Body of pancreas (tissue), 4 donors: ENCODE results near the gene SUPT5H. TPM values are rescaled to one million over a fixed set of nuclear protein-coding genes. Genes with fewer than 3 reads are reported as not detected.

Source experiments
- ATAC-seq: fragments of 150-250 bp; one replicate; pipeline ENCODE4 v1.9.1; 2016
- DNase-seq, 4 donors: peaks; one replicate each; pipeline ENCODE4 v3.0.0-alpha.2; 2019
- H3K27ac ChIP-seq, 4 donors: fragments of 200-600 bp; sonication (generic); 1 replicate in 3 of 4; 2 replicates in 1 of 4; pipeline versions ENCODE4 v1.5.1 to v1.6.1; 2016 to 2019; ENCODE audit warnings: mild to moderate bottlenecking in 1 of 4, mixed read lengths in 1 of 4, moderate library complexity in 1 of 4
- H3K27me3 ChIP-seq, 2 donors: fragments of 200-600 bp; sonication (generic); one replicate each; pipeline ENCODE4 v1.6.0; 2016; ENCODE audit warnings: mild to moderate bottlenecking in 1 of 2
- H3K36me3 ChIP-seq, 2 donors: fragments of 200-600 bp; sonication (generic); replicated peaks in 1 of 2; 2 replicates each; pipeline ENCODE4 v1.5.1; 2016; ENCODE audit warnings: low read depth in 2 of 2; ENCODE audit not compliant: insufficient read depth in 1 of 2
- H3K4me1 ChIP-seq: fragments of 200-600 bp; sonication (generic); one replicate; pipeline ENCODE4 v1.6.0; 2016
- H3K4me3 ChIP-seq, 2 donors: fragments of 200-600 bp; sonication (generic); 1 replicate in 1 of 2; 2 replicates in 1 of 2; pipeline ENCODE4 v1.5.1; 2016 to 2019
- H3K9me3 ChIP-seq, 3 donors: fragments of 200-600 bp; sonication (generic); 1 replicate in 2 of 3; 2 replicates in 1 of 3; pipeline ENCODE4 v1.5.1; 2016
- POLR2A ChIP-seq, 3 donors: fragments of 450-650 bp; IDR thresholded peaks; one replicate each; pipeline ENCODE4 v1.6.1; 2016; ENCODE audit warnings: antibody characterized with exemption in 3 of 3, mild to moderate bottlenecking in 2 of 3
- WGBS, 2 donors: methylation state at CpG; one replicate each; pipeline ENCODE4 v1.1.5; 2017; 5-methylcytosine and 5-hydroxymethylcytosine counted together
- intact Hi-C: fragments of 100-400 bp; cut with DNase I; formaldehyde crosslinking; loops from one replicate; pipeline ENCODE4 v1.15.1; 2023
- total RNA-seq, 2 donors: library from RNA; depleted of rRNA; stranded (reverse); fragments of >200 nt; gene quantifications; one replicate each; pipeline ENCODE4 v1.1.0, GENCODE V29; 2016
- TF ChIP-seq, protein P1 (sequence below), 7 experiments: fragments of 450-650 bp in 4 of 7; fragments of 200-600 bp in 3 of 7; sonication (generic) in 3 of 7; IDR thresholded peaks; one replicate each; pipeline ENCODE4 v1.5.1; 2016 to 2019; ENCODE audit warnings: antibody characterized with exemption in 7 of 7

Gene SUPT5H
- total RNA-seq, 2 donors from 2014 or later, result 82.0 to 90.3 TPM

DNA sequence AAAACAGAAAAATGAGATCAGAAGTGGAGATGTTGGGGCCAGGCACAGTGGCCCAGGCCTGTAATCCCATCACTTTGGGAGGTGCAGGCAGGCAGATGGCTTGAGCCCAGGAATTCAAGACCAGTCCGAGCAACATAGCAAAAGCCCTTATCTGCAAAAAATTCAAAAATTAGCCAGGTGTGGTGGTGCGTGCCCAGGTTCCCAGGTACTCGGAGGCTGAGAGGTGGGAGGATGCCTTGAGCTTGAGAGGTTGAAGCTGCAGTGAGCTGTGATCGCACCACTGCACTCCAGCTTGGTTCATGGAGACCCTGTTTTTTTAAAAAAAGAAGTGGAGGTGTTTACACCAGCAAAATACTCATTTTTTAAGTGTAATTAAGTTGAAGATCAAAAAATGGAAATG is 45.3 kb upstream of the SUPT5H start:
- WGBS, 2 donors, result 45 to 57% methylated on average over 4 of the region's 4 CpGs
- Histone ChIP-seq H3K9me3 (no peaks in the 10 kb centered on the region), H3K4me3 (no peak overlapping the region), H3K27me3 (no peaks in the 10 kb centered on the region), H3K27ac (peak overlapping the region in 1 of 4 donors; percentile 12), H3K4me1 (peaks cover 42% of the 10 kb centered on the region), H3K36me3 (no peaks in the 10 kb centered on the region)
- TF ChIP-seq, protein P1, sequence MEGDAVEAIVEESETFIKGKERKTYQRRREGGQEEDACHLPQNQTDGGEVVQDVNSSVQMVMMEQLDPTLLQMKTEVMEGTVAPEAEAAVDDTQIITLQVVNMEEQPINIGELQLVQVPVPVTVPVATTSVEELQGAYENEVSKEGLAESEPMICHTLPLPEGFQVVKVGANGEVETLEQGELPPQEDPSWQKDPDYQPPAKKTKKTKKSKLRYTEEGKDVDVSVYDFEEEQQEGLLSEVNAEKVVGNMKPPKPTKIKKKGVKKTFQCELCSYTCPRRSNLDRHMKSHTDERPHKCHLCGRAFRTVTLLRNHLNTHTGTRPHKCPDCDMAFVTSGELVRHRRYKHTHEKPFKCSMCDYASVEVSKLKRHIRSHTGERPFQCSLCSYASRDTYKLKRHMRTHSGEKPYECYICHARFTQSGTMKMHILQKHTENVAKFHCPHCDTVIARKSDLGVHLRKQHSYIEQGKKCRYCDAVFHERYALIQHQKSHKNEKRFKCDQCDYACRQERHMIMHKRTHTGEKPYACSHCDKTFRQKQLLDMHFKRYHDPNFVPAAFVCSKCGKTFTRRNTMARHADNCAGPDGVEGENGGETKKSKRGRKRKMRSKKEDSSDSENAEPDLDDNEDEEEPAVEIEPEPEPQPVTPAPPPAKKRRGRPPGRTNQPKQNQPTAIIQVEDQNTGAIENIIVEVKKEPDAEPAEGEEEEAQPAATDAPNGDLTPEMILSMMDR (IDR thresholded peaks at IDR 0.05), result no peak
- no peak for TF ChIP-seq POLR2A (IDR thresholded peaks at IDR 0.05)
- ATAC-seq (no peak), DNase-seq (no peak)
- intact Hi-C loops, result no loop called here

DNA sequence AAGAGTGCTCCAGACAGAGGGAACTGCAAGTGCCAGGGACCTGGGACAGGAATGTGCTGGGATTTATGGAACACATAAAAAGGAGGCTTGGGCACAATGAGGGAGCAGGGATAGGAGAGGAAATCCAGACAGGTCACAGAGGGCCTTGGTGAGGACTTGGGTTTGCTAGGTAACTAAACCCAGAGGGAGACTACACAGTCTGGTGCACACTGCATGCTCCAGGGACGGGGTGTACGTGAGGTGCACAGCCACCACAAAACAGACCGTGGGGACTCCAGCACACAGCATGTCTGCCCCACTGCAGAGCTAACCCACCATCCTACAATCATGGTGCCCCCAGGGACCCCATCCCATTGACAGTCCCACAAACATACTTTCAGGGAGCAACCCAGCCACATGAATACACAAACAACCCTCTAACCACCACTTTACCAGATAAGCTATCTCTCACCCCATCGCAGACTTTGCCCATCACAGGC is 44.3 kb upstream of the SUPT5H start:
- 48 to 59% methylated on average over 4 of the region's 4 CpGs for WGBS, 2 donors
- Histone ChIP-seq H3K4me1 (peaks cover 49% of the 10 kb centered on the region), H3K4me3 (no peak overlapping the region), H3K36me3 (no peaks in the 10 kb centered on the region), H3K9me3 (no peaks in the 10 kb centered on the region), H3K27ac (peak overlapping the region; percentile 91 to 98 (median 96)), H3K27me3 (no peaks in the 10 kb centered on the region)
- no peak for DNase-seq
- ATAC-seq, result no peak
- intact Hi-C loops, result no loop called here
- TF ChIP-seq, protein P1 (IDR thresholded peaks at IDR 0.05), result no peak
- no peak for TF ChIP-seq POLR2A (IDR thresholded peaks at IDR 0.05)

DNA sequence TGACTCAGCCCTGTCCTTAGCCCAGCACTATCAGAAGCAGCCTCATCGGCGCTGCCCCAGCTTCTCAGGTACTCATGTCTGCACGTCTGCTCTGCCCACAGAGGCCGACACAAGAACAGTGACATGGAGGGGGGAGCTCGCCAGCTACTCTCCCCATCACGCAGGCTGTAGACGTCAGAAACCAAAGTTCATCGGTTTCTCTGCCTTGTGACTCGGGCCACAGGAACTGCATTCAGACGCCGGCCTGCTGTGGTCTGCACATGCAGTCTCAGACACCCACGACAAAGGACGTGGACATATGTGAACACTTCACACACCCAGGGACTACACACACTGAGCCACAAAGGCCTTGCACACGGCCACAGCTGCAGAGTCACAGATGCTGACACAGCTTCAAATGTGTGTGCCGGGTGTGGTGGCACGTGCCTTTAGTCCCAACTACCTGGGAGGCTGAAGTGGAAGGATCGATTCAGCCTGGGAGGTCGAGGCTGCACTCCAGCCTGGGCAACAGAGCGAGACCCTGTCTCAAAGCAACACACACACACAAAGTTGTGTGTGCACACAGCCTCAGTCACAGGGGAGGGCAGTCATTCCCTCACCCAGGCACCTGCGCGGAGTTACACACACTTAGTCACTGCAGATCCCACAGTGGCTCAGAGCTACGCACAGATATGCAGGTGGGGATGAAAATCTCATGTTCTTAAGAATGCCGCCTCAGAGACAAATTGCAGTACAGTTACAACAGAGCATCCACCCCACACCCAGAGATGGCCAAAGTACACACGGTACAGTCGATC is 43.6 kb upstream of the SUPT5H start:
- no peak overlapping the region for H3K4me3 ChIP-seq
- no peaks in the 10 kb centered on the region for H3K36me3 ChIP-seq
- H3K4me1 ChIP-seq, result peaks cover 52% of the 10 kb centered on the region
- TF ChIP-seq, protein P1 (IDR thresholded peaks at IDR 0.05), result no peak
- TF ChIP-seq POLR2A (IDR thresholded peaks at IDR 0.05), result peak in 2 of 3 donors; percentile 32 to 53
- no peaks in the 10 kb centered on the region for H3K9me3 ChIP-seq
- DNase-seq, result peak in 3 of 4 donors; percentile 54 to 79 (median 56)
- intact Hi-C loops, result no loop called here
- peak overlapping the region; percentile 91 to 98 (median 96) for H3K27ac ChIP-seq
- no peak for ATAC-seq
- WGBS, 2 donors, result 44 to 55% methylated on average over 4 to 25 of the region's 25 CpGs
- H3K27me3 ChIP-seq, result no peaks in the 10 kb centered on the region

DNA sequence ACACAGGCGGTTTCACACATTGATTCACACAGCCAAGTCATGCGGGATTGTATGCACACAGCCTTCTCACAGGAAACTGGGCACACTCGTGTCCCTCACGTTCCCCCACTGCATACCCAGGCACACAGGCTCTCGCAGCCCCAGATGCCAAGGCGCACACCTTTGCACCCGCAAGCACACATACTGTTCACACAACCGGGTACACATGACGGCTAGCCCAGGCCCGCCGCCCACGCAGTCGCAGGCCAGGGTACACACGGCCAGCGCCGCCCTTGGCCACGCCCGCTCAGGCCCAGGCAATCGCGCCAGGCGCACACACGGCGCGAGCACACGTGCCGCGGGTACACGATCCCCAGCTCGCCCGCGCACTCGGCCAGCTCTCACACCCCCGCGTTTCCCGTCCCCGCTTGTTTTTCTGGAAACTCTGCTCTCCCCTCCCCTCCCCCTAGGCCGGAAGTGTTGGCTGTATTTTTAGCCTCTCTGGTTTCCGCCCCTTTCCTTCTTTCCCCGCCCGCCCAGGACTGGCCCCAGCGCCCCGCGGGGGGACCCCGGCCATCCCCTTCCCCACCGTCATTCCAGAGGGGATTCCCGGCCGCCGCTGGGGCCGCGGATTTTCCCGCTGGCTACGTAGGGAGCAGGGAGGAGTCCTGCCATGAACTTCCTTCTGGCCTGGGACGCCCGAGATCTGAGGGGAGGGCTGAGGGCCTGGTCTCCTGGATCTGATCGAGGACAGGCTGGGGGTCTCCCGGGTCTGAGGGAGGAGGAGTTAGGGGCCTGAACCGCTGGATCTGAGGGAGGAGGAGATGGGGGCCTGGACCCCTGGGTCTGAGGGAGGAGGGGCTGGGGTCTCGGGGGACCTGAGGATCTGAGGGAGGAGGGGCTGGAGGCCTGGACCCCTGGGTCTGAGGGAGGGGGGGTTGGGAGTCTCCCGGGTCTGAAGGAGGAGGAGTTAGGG is 42.8 kb upstream of the SUPT5H start:
- H3K27me3 ChIP-seq, result no peaks in the 10 kb centered on the region
- intact Hi-C loops, result no loop called here
- DNase-seq (peak; percentile 90 to 95 (median 92)), ATAC-seq (peak; percentile 49)
- no peak overlapping the region for H3K4me3 ChIP-seq
- TF ChIP-seq, protein P1 (IDR thresholded peaks at IDR 0.05), result no peak
- TF ChIP-seq POLR2A (IDR thresholded peaks at IDR 0.05), result peak; percentile 28 to 64 (median 59)
- no peaks in the 10 kb centered on the region for H3K36me3 ChIP-seq
- H3K27ac ChIP-seq, result peak overlapping the region; percentile 91 to 98 (median 96)
- no peaks in the 10 kb centered on the region for H3K9me3 ChIP-seq
- 1% methylated on average over 31 to 59 of the region's 59 CpGs for WGBS, 2 donors
- peaks cover 44% of the 10 kb centered on the region for H3K4me1 ChIP-seq
